ENCODE measurements around the gene AOC1.
A peak's percentile ranks its signal among the peaks of the same experiment; 100 is the strongest.

The AOC1 gene

GRCh38 chr7:150874401-150875198, 22.3 kb downstream of the AOC1 start:
- ChIA-PET POLR2A (no interaction called here), CTCF (interaction anchor here (0.6 to 3.2 kb wide), 7 partner anchors 9 to 379 kb away, joined by 3 to 28 read pairs (median 4); no protein-coding TSS in a partner anchor)
- no peak for TF ChIP-seq ZNF311 (tag by site-specific recombination; IDR thresholded peaks at IDR 0.05; ENCODE audit: borderline replicate concordance)
- TF ChIP-seq, protein P1, sequence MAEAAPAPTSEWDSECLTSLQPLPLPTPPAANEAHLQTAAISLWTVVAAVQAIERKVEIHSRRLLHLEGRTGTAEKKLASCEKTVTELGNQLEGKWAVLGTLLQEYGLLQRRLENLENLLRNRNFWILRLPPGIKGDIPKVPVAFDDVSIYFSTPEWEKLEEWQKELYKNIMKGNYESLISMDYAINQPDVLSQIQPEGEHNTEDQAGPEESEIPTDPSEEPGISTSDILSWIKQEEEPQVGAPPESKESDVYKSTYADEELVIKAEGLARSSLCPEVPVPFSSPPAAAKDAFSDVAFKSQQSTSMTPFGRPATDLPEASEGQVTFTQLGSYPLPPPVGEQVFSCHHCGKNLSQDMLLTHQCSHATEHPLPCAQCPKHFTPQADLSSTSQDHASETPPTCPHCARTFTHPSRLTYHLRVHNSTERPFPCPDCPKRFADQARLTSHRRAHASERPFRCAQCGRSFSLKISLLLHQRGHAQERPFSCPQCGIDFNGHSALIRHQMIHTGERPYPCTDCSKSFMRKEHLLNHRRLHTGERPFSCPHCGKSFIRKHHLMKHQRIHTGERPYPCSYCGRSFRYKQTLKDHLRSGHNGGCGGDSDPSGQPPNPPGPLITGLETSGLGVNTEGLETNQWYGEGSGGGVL (tag by site-specific recombination; IDR thresholded peaks at IDR 0.05) = no peak
- peak; percentile 99 for TF ChIP-seq ZSCAN4 (tag by site-specific recombination; IDR thresholded peaks at IDR 0.05)
- no peak for TF ChIP-seq ZNF2 (tag by site-specific recombination; IDR thresholded peaks at IDR 0.05)
- no peak for TF ChIP-seq ZFP69B (tag by site-specific recombination; IDR thresholded peaks at IDR 0.05)
- Histone ChIP-seq H3K9me3 (ENCODE audit: control insufficient read depth, insufficient read depth, low read depth, low read length) (no peaks in the 10 kb centered on the region), H3K4me3 (ENCODE audit: low read depth, low read length) (no peak overlapping the region), H3K4me1 (ENCODE audit: control insufficient read depth, insufficient read depth, low read length) (no peaks in the 10 kb centered on the region), H3K36me3 (ENCODE audit: control insufficient read depth in 2 of 2, insufficient read depth in 1 of 2, low read length in 2 of 2) (no peaks in the 10 kb centered on the region), H3K27ac (ENCODE audit: extremely low read depth, low read depth, low read length) (no peak overlapping the region)

DNA sequence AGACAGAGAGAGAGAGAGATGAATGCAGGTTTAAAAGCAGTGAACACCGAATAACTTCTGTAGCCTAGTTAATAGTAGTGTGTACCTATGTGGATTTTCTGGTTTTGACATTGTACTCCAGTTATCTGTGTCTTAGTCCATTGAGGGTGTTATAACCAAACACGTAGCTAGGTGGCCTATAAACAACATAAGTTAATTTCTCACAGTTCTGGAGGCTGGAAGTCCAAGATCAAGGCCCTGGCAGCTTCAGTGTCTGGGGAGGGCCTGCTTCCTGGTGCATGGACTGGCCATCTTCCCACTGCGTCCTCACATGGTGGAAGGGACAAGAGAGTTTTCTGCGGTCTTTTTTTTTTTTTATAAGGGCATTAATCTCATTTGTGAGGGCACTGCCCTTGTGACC, 23.5 kb downstream of the AOC1 start:
- Histone ChIP-seq H3K4me1 (ENCODE audit: control insufficient read depth, insufficient read depth, low read length) (no peaks in the 10 kb centered on the region), H3K27ac (ENCODE audit: extremely low read depth, low read depth, low read length) (no peak overlapping the region), H3K9me3 (ENCODE audit: control insufficient read depth, insufficient read depth, low read depth, low read length) (no peaks in the 10 kb centered on the region), H3K4me3 (ENCODE audit: low read depth, low read length) (no peak overlapping the region), H3K36me3 (ENCODE audit: control insufficient read depth in 2 of 2, insufficient read depth in 1 of 2, low read length in 2 of 2) (no peaks in the 10 kb centered on the region)
- CTCF ChIA-PET = interaction anchor here (0.6 to 6.0 kb wide), 22 partner anchors 8 to 248 kb away, joined by 3 to 77 read pairs (median 4); no protein-coding TSS in a partner anchor
- TF ChIP-seq SETDB1 (IDR thresholded peaks at IDR 0.05; ENCODE audit: insufficient read length, low read length) (no peak), ZNF335 (tag by site-specific recombination; conservative IDR thresholded peaks at IDR 0.05) (no peak)
- POLR2A ChIA-PET = no interaction called here

DNA sequence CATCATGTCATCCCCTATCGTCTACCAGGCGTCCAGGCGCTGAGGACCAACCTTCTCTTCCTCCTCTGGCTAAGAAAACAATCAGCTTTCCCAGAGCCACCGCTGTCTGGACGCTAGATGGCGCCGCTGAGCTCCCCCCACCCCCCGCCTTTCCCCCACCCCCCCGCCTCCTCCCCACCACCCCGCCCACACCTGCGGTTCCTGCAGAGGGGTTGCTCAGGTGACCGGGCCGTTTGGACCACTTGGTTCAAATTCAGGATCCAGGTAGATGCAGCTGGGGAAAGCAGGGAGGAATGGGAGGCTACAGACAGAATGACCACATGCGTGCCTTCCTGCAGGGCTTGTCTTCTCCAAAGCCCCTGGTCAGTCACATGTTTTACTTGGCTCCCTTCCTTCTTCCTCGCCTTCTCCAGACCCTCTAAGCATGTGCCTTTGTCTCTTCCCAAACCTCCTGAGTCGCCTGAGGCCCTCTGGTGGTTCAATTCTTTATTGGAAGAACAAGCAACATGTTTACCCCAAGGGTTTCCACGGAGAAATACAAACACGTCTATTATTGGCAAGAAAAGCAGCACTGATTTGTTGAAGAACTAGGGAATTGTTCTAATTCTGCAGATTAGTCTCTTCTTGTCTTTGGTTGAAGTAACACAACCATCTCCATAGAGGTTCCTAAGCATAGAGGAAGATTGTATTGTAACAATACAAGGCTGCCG, 24.7 kb downstream of the AOC1 start:
- ChIA-PET POLR2A (no interaction called here), CTCF (interaction anchor here (0.5 to 6.0 kb wide), 30 partner anchors 9 to 428 kb away, joined by 3 to 77 read pairs (median 4); no protein-coding TSS in a partner anchor)
- no peak overlapping the region for H3K27ac ChIP-seq (ENCODE audit: extremely low read depth, low read depth, low read length)
- no peaks in the 10 kb centered on the region for H3K4me1 ChIP-seq (ENCODE audit: control insufficient read depth, insufficient read depth, low read length)
- H3K36me3 ChIP-seq (ENCODE audit: control insufficient read depth in 2 of 2, insufficient read depth in 1 of 2, low read length in 2 of 2) = no peaks in the 10 kb centered on the region
- H3K9me3 ChIP-seq (ENCODE audit: control insufficient read depth, insufficient read depth, low read depth, low read length) = no peaks in the 10 kb centered on the region
- peak overlapping the region; percentile 27 for H3K4me3 ChIP-seq (ENCODE audit: low read depth, low read length)
- TF ChIP-seq GLIS1 (tag by site-specific recombination; IDR thresholded peaks at IDR 0.05) (no peak), IKZF3 (tag by site-specific recombination; IDR thresholded peaks at IDR 0.05) (peak; percentile 37; the same call in 1 of the 2 replicates), ZBTB1 (tag by site-specific recombination; IDR thresholded peaks at IDR 0.05) (no peak), ZNF2 (tag by site-specific recombination; IDR thresholded peaks at IDR 0.05) (0 out of 2 replicates have a peak, but pooled peaks have one; percentile 36), ZNF792 (tag by site-specific recombination; IDR thresholded peaks at IDR 0.05) (no peak), ZFHX2 (tag by site-specific recombination; conservative IDR thresholded peaks at IDR 0.05) (peak; percentile 18; the same call in 1 of the 2 replicates), SCRT2 (tag by site-specific recombination; IDR thresholded peaks at IDR 0.05) (peak; percentile 83), ZNF654 (tag by site-specific recombination; IDR thresholded peaks at IDR 0.05; ENCODE audit: low read depth) (peak; percentile 54), KLF16 (tag by site-specific recombination; IDR thresholded peaks at IDR 0.05) (0 out of 2 replicates have a peak, but pooled peaks have one; percentile 14), ZFP69B (tag by site-specific recombination; IDR thresholded peaks at IDR 0.05) (no peak)
- TF ChIP-seq, protein P2, sequence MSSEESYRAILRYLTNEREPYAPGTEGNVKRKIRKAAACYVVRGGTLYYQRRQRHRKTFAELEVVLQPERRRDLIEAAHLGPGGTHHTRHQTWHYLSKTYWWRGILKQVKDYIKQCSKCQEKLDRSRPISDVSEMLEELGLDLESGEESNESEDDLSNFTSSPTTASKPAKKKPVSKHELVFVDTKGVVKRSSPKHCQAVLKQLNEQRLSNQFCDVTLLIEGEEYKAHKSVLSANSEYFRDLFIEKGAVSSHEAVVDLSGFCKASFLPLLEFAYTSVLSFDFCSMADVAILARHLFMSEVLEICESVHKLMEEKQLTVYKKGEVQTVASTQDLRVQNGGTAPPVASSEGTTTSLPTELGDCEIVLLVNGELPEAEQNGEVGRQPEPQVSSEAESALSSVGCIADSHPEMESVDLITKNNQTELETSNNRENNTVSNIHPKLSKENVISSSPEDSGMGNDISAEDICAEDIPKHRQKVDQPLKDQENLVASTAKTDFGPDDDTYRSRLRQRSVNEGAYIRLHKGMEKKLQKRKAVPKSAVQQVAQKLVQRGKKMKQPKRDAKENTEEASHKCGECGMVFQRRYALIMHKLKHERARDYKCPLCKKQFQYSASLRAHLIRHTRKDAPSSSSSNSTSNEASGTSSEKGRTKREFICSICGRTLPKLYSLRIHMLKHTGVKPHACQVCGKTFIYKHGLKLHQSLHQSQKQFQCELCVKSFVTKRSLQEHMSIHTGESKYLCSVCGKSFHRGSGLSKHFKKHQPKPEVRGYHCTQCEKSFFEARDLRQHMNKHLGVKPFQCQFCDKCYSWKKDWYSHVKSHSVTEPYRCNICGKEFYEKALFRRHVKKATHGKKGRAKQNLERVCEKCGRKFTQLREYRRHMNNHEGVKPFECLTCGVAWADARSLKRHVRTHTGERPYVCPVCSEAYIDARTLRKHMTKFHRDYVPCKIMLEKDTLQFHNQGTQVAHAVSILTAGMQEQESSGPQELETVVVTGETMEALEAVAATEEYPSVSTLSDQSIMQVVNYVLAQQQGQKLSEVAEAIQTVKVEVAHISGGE (tag by site-specific recombination; conservative IDR thresholded peaks at IDR 0.05; ENCODE audit: low read depth) = no peak
- TF ChIP-seq, protein P3, sequence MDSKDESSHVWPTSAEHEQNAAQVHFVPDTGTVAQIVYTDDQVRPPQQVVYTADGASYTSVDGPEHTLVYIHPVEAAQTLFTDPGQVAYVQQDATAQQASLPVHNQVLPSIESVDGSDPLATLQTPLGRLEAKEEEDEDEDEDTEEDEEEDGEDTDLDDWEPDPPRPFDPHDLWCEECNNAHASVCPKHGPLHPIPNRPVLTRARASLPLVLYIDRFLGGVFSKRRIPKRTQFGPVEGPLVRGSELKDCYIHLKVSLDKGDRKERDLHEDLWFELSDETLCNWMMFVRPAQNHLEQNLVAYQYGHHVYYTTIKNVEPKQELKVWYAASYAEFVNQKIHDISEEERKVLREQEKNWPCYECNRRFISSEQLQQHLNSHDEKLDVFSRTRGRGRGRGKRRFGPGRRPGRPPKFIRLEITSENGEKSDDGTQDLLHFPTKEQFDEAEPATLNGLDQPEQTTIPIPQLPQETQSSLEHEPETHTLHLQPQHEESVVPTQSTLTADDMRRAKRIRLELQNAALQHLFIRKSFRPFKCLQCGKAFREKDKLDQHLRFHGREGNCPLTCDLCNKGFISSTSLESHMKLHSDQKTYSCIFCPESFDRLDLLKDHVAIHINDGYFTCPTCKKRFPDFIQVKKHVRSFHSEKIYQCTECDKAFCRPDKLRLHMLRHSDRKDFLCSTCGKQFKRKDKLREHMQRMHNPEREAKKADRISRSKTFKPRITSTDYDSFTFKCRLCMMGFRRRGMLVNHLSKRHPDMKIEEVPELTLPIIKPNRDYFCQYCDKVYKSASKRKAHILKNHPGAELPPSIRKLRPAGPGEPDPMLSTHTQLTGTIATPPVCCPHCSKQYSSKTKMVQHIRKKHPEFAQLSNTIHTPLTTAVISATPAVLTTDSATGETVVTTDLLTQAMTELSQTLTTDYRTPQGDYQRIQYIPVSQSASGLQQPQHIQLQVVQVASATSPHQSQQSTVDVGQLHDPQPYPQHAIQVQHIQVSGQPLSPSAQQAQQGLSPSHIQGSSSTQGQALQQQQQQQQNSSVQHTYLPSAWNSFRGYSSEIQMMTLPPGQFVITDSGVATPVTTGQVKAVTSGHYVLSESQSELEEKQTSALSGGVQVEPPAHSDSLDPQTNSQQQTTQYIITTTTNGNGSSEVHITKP (tag by site-specific recombination; IDR thresholded peaks at IDR 0.05) = peak; percentile 64; the same call in 1 of the 2 replicates
